ENCODE data around the gene OR2T10.
"Not testable (repeated sequence)": the region's sequence is repeated elsewhere in the genome, so short reads cannot be mapped to it uniquely, and the experiment has no call there.

The OR2T10 gene

GRCh38 chr1:248597589-248597988, at the start of gene OR2T10:
Gene OR2T10, minus strand, starts transcription at chr1:248597700. Its CDS starts 3,932 bp downstream, at chr1:248593768.
- DNase-seq = no peak

GRCh38 chr1:248645178-248645577, 47.7 kb upstream of the OR2T10 start, which contains the start of gene OR2T35:
Gene OR2T35, minus strand, starts transcription at chr1:248645278. Its CDS starts 6,020 bp downstream, at chr1:248639258.
- DNase-seq = not testable (repeated sequence)

GRCh38 chr1:248642971-248643651, 45.6 kb upstream of the OR2T10 start:
- DNase-seq = not testable (repeated sequence)

- DNase-seq = not testable (repeated sequence)
Measured at GRCh38 chr1:248641583-248641982, 44.1 kb upstream of the OR2T10 start.

GRCh38 chr1:248640906-248641305, 43.4 kb upstream of the OR2T10 start:
- not testable (repeated sequence) for DNase-seq

- not testable (repeated sequence) for DNase-seq
Measured at GRCh38 chr1:248639652-248640051, 42.2 kb upstream of the OR2T10 start.

GRCh38 chr1:248636612-248637011, 39.1 kb upstream of the OR2T10 start:
- DNase-seq = not testable (repeated sequence)

GRCh38 chr1:248634991-248635390, 37.5 kb upstream of the OR2T10 start, which contains the start of gene OR2T11:
Gene OR2T11, minus strand, starts transcription at chr1:248635091. Its CDS starts 7,963 bp downstream, at chr1:248627128.
- not testable (repeated sequence) for DNase-seq

- no peak for DNase-seq
Measured at GRCh38 chr1:248631354-248632008, 34.0 kb upstream of the OR2T10 start.

GRCh38 chr1:248630551-248630950, 33.1 kb upstream of the OR2T10 start:
- no peak for DNase-seq

GRCh38 chr1:248627971-248628844, 30.7 kb upstream of the OR2T10 start:
- no peak for DNase-seq

GRCh38 chr1:248625971-248626370, 28.5 kb upstream of the OR2T10 start:
- DNase-seq = no peak

GRCh38 chr1:248625166-248625565, 27.7 kb upstream of the OR2T10 start:
- no peak for DNase-seq

- no peak for DNase-seq
Measured at GRCh38 chr1:248622570-248623001, 25.1 kb upstream of the OR2T10 start.

GRCh38 chr1:248621770-248622169, 24.3 kb upstream of the OR2T10 start:
- DNase-seq = no peak

GRCh38 chr1:248618878-248619277, 21.4 kb upstream of the OR2T10 start:
- DNase-seq = peak; percentile 3

GRCh38 chr1:248618119-248618518, 20.6 kb upstream of the OR2T10 start:
- DNase-seq = no peak

- DNase-seq = no peak
Measured at GRCh38 chr1:248613742-248614141, 16.2 kb upstream of the OR2T10 start.

- no peak for DNase-seq
Measured at GRCh38 chr1:248611883-248612414, 14.4 kb upstream of the OR2T10 start.

GRCh38 chr1:248610301-248610700, 12.8 kb upstream of the OR2T10 start:
- no peak for DNase-seq

- DNase-seq = no peak
Measured at GRCh38 chr1:248599396-248599795, 1.9 kb upstream of the OR2T10 start.

GRCh38 chr1:248596615-248597014, 885 bp downstream of the OR2T10 start:
- DNase-seq = no peak

- no peak for DNase-seq
Measured at GRCh38 chr1:248593226-248593625, 4.3 kb downstream of the OR2T10 start.

All from fibroblast of skin of right biceps (primary cell).